K562 (cell line): Measurements from ENCODE around the gene CYP11A1.
"Not testable (repeated sequence)": the region's sequence is repeated elsewhere in the genome, so short reads cannot be mapped to it uniquely, and the experiment has no call there.

Experiments used
- NFIC ChIP-seq: fragments of 450-650 bp; IDR thresholded peaks from 2 replicates; pipeline ENCODE4 v1.6.1; 2017; ENCODE audit warnings: mild to moderate bottlenecking, inconsistent platforms
- RFX7 ChIP-seq: fragments of 250-450 bp; sonication (Bioruptor Pico); IDR thresholded peaks from 2 replicates; pipeline ENCODE4 v1.5.1; 2021; ENCODE audit warnings: mild to moderate bottlenecking
- ZFP36 ChIP-seq: fragments of 150-350 bp; IDR thresholded peaks from 2 replicates; pipeline ENCODE4 v1.6.1; 2018; ENCODE audit warnings: low read length, low read depth; ENCODE audit not compliant: partially characterized antibody

DNA sequence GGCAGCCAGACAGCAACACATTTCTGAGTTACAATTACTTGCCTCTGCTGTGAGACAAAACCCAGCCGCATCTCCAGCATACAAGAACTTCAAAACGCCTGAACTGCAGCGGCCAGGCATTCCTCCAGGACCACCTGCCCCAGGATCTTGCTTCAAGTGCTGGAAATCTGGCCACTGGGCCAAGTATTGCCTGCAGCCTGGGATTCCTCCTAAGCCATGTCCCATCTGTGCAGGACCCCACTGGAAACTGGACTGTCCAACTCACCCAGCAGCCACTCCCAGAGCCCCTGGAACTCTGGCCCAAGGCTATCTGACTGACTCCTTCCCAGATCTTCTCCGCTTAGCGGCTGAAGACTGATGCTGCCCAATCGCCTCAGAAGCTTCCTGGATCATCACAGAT is 11.4 kb downstream of the CYP11A1 start:
- TF ChIP-seq ZFP36; RFX7 (CRISPR knock-in tag); NFIC: not testable (repeated sequence)
